GM21367 (cell line): ENCODE measurements around the gene BEND3.
"Not testable (repeated sequence)": the region's sequence is repeated elsewhere in the genome, so short reads cannot be mapped to it uniquely, and the experiment has no call there.

Experiments
- ATAC-seq: cut with Tn5 transposase; IDR thresholded peaks from one replicate; pipeline ENCODE4 v1.9.1; 2021; ENCODE audit not compliant: unreplicated experiment

The BEND3 gene

GRCh38 chr6:107114926-107115694 lies at the start of gene BEND3:
Gene BEND3, minus strand, starts transcription at chr6:107115515. Its CDS starts 16,230 bp downstream, at chr6:107099285.
- ATAC-seq, result peak; percentile 16

DNA sequence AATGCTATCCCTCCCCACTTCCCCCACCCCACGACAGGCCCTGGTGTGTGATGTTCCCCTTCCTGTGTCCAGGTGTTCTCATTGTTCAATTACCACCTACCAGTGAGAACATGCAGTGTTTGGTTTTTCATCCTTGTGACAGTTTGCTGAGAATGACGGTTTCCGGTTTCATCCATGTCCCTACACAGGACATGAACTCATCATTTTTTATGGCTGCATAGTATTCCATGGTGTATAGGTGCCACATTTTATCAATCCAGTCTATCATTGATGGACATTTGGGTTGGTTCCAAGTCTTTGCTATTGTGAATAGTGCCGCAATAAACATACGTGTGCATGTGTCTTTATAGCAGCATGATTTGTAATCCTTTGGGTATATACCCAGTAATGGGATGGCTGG lies 49.0 kb upstream of the BEND3 start:
- ATAC-seq, result not testable (repeated sequence)

DNA sequence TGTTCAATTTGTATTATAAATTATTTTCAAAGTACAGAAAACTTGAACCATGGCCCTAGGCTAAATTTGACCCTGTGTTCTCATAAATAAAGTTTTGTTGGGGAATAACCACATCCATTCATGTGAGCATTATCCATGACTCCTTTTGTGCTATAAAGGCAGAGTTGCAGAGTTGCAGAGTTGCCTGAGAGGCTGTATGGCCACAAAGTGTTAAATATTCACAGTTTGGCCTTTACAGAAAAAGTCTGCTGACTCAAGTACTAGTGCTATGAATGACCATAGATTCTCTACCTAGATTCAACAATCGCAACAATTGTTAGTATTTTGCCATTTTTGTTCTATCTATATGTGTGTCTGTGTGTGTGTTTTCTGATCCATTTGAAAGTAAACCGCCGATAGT lies 46.2 kb upstream of the BEND3 start:
- ATAC-seq, result no peak

- ATAC-seq, result no peak
These were observed 41.3 kb upstream of the BEND3 start for GRCh38 chr6:107156617-107157016.

- no peak for ATAC-seq
These were observed 39.5 kb upstream of the BEND3 start for GRCh38 chr6:107154801-107155160.

DNA sequence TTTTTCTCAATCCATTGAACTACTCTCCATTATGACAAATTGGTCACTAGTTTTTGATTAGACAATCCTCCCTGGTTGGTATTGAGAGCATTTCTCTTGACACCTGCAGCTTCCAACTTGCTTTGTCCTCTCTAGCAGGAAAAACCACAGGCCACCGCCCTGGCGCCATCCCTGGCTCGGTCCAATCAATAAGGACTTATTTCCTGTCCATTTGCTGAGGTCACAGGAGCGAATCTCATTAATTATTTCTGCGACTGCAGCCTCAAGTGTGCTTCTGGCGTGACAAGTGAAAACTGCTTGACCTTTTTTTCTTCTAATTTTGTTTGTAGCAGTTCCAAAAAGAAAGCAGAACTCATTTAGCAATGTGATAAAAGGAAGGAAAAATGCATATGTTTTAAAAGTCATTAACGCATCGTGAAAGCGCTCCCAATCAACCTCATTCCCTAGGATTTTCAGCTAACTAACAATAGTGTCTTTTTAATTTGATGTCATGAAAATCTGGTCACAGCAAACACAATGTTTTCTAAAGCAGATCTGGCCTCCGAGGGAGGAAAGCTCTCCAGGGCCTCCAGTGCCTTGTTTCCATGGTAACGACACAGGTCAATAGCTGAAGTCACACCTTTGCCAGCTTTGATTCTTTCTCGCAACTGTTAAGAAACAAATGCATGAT lies 39.0 kb upstream of the BEND3 start:
- no peak for ATAC-seq

DNA sequence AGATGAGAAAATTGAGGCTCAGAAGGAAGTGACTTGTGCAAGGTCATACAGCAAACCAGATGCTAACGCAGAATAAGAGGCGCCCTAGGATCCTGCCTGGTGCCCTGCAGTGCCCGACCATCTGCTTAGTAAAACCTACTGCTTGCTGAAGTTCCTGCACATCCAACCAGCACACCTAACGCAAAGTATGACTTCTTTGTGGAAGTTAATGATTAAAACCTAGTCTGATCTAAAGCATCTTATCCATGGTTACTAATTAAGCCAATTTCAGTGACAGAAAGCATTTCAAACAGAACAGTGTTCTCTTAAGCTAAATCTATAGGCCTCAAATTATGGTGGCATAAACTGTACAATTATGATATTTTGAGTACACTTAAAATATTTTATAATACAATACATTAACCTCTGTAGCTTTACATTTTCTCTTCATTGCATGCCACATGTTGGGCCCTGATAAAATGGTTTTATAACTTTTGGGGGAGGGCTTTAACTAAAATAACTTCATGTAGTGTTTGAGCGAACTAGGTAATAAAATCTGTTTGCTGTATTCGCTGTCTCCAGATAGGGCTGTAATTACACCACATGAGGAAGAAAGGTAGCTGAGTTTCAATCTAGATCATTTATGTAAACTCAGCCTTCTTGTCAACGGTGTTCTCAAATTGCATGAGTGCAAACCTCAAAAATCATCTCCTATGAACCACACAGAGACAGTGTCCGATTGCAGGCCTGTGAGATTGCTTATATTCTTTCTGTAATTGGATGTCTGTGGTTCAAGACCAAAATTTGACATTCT lies 37.5 kb upstream of the BEND3 start:
- ATAC-seq, result no peak

DNA sequence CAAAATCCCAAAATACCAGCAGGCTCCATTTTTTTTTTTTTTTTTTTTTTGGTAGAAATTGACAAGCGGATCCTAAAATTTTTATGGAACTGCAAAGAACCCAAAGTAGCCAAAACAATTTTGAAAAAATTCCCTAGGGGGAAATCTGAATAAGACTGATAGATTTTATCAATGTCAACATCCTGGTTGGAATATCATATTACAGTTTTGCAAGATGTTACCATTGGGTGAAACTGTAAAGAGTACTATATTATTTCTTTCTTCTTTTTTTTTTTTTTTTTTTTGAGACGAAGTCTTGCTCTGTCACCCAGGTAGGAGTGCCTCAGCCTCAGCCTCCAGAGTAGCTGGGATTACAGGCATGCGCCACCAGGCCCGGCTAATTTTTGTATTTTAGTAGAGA lies 29.4 kb upstream of the BEND3 start:
- ATAC-seq, result no peak

- no peak for ATAC-seq
These were observed 28.7 kb upstream of the BEND3 start for GRCh38 chr6:107144014-107144413.

DNA sequence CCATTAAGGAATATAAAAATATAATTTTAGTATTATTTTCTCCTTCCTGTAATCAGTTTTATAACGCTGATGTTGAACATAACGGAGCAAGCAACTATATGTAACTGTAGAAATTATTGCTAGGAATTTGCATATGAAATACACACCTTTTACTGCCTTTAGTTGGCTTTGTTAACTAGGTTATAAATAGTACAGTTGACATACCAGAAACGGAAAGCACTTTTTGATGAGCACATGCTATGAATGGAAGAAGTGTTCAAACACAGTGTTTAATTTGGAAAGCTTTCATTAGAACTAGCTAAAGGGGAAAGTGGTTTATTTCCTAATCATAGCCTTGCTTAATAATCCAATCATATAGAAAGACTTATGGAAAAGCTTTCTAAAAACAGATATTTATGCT lies 25.3 kb upstream of the BEND3 start:
- ATAC-seq, result no peak

GRCh38 chr6:107136324-107136723 lies 21.0 kb upstream of the BEND3 start:
- ATAC-seq, result not testable (repeated sequence)

DNA sequence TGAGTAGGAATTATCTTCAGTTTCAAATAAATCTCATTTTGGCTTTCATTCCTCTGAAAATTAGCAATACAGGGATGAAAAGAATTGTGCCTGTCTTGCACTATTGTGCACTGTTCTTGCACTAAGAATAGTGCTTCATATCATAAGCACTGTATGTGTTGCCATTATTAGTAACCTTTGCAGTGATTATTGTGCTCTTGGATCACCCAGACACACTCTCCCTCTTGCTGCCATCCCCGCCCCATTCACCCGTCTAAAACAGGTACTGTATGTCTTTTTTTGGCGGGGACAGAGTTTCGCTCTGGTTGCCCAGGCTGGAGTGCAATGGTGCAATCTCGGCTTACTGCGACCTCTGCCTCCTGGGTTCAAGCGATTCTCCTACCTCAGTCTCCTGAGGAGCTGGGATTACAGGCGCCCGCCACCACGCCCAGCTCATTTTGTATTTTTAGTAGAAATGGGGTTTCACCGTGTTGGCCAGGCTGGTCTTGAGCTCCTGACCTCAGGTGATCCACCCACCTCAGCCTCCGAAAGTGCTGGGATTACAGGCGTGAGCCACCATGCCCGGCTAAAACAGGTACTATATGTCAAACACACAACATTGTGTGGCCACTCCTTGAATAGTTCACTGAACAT lies 19.8 kb upstream of the BEND3 start:
- ATAC-seq, result not testable (repeated sequence)

DNA sequence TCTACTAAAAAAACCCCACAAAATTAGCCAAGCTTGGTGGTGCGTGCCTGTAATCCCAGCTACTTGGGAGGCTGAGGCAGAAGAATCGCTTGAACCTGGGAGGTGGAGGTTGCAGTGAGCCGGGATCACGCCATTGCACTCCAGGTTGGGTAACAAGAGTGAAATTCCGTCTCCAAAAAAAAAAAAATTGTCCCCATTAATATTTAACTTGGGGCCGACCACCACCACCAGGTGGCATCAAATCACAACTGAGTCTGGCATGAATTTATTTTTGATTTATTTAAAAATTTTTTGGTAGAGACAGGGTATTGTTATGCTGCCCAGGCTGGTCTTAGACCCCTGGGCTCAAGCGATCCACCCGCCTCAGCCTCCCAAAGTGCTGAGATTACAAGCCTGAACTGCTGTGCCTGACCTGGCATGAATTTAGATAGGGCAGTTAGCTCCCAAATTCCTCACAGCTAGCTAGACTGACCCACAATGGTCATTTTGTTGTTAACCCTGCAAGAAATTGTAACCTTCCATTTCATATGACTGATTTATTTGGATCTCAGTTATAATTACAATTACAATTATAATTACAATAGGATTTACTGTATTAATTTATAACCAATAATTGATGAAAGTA lies 17.1 kb upstream of the BEND3 start:
- no peak for ATAC-seq

- ATAC-seq, result no peak
These were observed 14.1 kb upstream of the BEND3 start for GRCh38 chr6:107129370-107129925.

GRCh38 chr6:107128577-107128976 lies 13.3 kb upstream of the BEND3 start:
- ATAC-seq, result no peak

DNA sequence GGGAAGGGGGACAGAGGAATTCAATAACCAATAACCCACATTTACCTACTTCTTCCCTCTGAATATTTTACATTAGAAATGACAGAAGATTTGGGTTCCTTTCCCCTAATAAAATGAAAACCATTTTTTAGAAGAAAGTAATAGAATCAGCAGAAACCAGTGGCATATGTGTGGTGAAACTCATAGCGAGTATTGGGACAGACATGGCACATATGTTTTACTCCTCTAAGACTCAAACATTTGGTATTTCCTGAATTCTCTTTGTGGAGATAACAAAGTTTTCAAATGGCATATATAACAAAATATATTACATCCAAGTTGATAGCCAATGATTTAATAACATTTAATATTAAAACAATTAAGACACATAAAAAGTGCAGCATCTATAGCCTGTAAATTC lies 12.9 kb upstream of the BEND3 start:
- no peak for ATAC-seq

- ATAC-seq, result no peak
These were observed 10.5 kb upstream of the BEND3 start for GRCh38 chr6:107125771-107126170.

GRCh38 chr6:107124934-107125348 lies 9.6 kb upstream of the BEND3 start:
- peak; percentile 86 for ATAC-seq

GRCh38 chr6:107123501-107123900 lies 8.2 kb upstream of the BEND3 start:
- ATAC-seq, result no peak

DNA sequence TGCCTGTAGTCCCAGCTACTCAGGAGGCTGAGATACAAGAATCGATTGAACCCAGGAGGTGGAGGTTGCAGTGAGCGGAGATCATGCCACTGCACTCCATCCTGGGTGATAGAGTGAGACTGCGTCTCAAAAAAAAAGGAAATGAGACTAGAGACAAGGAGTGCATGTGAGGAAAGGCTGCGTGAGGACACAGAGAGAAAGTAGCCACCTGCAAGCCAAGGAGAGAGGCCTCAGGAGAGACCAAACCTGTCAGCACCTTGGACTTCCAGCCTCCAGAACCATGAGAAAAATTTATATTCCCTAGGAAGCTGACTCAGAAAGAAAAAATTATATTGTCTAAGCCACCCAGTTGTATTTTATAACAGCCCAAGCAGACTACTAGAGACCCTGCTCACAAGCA lies 7.4 kb upstream of the BEND3 start:
- no peak for ATAC-seq
